ENCODE results near the gene RECQL.

Gene RECQL

DNA sequence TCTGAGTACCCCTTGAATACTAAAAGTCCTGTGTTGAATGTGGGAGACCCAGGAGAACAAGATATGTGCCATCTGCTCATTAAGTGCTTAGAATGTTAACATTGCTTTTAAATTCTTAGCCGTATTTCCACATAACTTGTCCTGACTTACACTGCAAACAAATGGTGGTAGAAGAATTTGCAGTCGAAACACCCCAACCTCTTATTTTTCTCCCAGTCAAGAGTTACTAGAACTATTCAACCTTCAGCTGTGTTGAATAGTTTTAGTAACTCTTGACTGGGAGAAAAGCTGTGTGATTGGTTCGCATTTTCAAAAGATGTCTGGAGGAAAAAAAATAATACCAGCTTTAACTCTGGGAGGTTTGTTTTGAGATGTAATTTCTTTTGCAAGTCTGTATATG, 17.0 kb upstream of the RECQL start:
- H3K79me2 ChIP-seq (ENCODE audit: insufficient read depth, low read depth): no peaks in the 10 kb centered on the region
- H4K20me1 ChIP-seq (ENCODE audit: insufficient read depth): no peaks in the 10 kb centered on the region
- H3K4me2 ChIP-seq: no peak overlapping the region
- TF ChIP-seq, protein P1, sequence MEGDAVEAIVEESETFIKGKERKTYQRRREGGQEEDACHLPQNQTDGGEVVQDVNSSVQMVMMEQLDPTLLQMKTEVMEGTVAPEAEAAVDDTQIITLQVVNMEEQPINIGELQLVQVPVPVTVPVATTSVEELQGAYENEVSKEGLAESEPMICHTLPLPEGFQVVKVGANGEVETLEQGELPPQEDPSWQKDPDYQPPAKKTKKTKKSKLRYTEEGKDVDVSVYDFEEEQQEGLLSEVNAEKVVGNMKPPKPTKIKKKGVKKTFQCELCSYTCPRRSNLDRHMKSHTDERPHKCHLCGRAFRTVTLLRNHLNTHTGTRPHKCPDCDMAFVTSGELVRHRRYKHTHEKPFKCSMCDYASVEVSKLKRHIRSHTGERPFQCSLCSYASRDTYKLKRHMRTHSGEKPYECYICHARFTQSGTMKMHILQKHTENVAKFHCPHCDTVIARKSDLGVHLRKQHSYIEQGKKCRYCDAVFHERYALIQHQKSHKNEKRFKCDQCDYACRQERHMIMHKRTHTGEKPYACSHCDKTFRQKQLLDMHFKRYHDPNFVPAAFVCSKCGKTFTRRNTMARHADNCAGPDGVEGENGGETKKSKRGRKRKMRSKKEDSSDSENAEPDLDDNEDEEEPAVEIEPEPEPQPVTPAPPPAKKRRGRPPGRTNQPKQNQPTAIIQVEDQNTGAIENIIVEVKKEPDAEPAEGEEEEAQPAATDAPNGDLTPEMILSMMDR (conservative IDR thresholded peaks at IDR 0.05; ENCODE audit: low read depth, low read length): no peak
- no peaks in the 10 kb centered on the region for H3K36me3 ChIP-seq (ENCODE audit: insufficient read depth)
- no peak overlapping the region for H2AFZ ChIP-seq (ENCODE audit: low read depth)
- H3K4me1 ChIP-seq (ENCODE audit: low read depth, poor library complexity, severe bottlenecking): no peaks in the 10 kb centered on the region
- H3K4me3 ChIP-seq (IDR thresholded peaks at IDR 0.05; ENCODE audit: insufficient read depth, low read depth, low read length): no peak overlapping the region
- H3K27ac ChIP-seq: no peak overlapping the region
- H3K27me3 ChIP-seq (ENCODE audit: insufficient read depth, low read depth): no peaks in the 10 kb centered on the region
- H3K9ac ChIP-seq: no peak overlapping the region

DNA sequence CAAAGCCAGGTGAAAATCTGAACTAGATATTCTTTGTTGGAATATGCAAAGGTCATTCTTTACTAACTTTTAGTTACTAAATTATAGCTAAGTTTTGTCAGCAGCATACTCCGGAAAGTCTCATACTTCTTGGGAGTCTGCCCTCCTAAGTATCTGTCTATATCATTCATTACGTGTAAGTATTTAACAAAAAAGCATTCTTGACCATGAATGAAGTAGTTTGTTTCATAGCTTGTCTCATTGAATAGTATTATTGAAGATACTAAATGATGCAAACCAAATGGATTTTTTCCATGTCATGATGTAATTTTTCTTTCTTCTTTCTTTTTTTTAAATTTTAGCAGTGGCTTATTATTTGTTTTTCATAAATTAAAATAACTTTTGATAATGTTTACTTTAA, 14.8 kb upstream of the RECQL start:
- Histone ChIP-seq H3K27ac (no peak overlapping the region), H2AFZ (ENCODE audit: low read depth) (no peak overlapping the region), H3K4me1 (ENCODE audit: low read depth, poor library complexity, severe bottlenecking) (no peaks in the 10 kb centered on the region), H3K27me3 (ENCODE audit: insufficient read depth, low read depth) (no peaks in the 10 kb centered on the region), H3K79me2 (ENCODE audit: insufficient read depth, low read depth) (no peaks in the 10 kb centered on the region), H3K9ac (no peak overlapping the region), H3K36me3 (ENCODE audit: insufficient read depth) (no peaks in the 10 kb centered on the region), H4K20me1 (ENCODE audit: insufficient read depth) (no peaks in the 10 kb centered on the region), H3K4me3 (IDR thresholded peaks at IDR 0.05; ENCODE audit: insufficient read depth, low read depth, low read length) (no peak overlapping the region), H3K4me2 (no peak overlapping the region)
- TF ChIP-seq, protein P1 (conservative IDR thresholded peaks at IDR 0.05; ENCODE audit: low read depth, low read length): no peak

DNA sequence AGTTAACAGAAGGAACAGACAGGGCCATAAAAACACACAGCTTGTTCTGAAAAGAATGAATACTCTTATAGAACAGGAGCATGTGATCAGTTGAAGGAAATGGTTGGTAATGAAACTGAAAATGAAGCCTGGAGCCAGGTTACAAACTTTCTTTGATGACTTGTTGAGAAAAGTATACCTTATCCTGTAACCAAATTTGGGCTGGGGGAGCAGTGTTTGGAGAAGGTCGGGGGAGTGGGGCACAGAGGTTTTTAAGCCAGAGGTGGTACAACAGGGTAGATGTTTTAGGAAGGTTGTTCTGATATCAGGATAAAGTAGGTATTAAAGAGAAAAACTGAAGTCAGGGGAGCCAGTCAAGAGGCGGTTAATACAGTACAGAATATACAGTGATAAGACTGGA, 8.3 kb upstream of the RECQL start:
- H3K4me2 ChIP-seq: peak overlapping the region; percentile 21; the same call in 1 of the 2 replicates
- no peak overlapping the region for H2AFZ ChIP-seq (ENCODE audit: low read depth)
- H3K27me3 ChIP-seq (ENCODE audit: insufficient read depth, low read depth): no peaks in the 10 kb centered on the region
- no peaks in the 10 kb centered on the region for H4K20me1 ChIP-seq (ENCODE audit: insufficient read depth)
- no peak overlapping the region for H3K27ac ChIP-seq
- no peaks in the 10 kb centered on the region for H3K36me3 ChIP-seq (ENCODE audit: insufficient read depth)
- H3K4me3 ChIP-seq (IDR thresholded peaks at IDR 0.05; ENCODE audit: insufficient read depth, low read depth, low read length): no peak overlapping the region
- peaks cover 25% of the 10 kb centered on the region for H3K4me1 ChIP-seq (ENCODE audit: low read depth, poor library complexity, severe bottlenecking)
- H3K9ac ChIP-seq: no peak overlapping the region
- peaks cover 17% of the 10 kb centered on the region; the same call in 1 of the 2 replicates for H3K79me2 ChIP-seq (ENCODE audit: insufficient read depth, low read depth)
- TF ChIP-seq, protein P1 (conservative IDR thresholded peaks at IDR 0.05; ENCODE audit: low read depth, low read length): no peak

DNA sequence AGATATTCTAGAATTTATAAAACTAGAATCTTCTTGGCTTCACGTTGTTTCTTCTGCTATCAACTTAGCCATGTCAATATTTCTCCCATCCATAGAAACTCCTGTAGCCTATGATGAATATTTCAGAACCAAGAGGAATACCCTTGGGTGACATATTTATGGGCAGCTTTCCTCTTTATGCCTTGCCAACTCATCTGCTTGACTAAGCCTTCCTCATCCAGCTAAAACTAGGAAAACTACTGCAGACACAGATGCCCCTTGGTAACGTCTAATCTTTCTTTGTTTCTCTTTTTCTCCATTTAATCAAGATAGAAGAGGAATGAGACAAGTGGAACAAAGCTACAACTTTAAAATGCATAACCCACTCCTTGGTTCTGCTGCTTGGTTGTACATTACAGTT, 6.4 kb upstream of the RECQL start:
- no peaks in the 10 kb centered on the region for H3K36me3 ChIP-seq (ENCODE audit: insufficient read depth)
- H3K4me1 ChIP-seq (ENCODE audit: low read depth, poor library complexity, severe bottlenecking): peaks cover 35% of the 10 kb centered on the region
- no peak overlapping the region for H2AFZ ChIP-seq (ENCODE audit: low read depth)
- H3K4me2 ChIP-seq: no peak overlapping the region
- H4K20me1 ChIP-seq (ENCODE audit: insufficient read depth): no peaks in the 10 kb centered on the region
- no peak overlapping the region for H3K27ac ChIP-seq
- TF ChIP-seq, protein P1 (conservative IDR thresholded peaks at IDR 0.05; ENCODE audit: low read depth, low read length): no peak
- H3K27me3 ChIP-seq (ENCODE audit: insufficient read depth, low read depth): no peaks in the 10 kb centered on the region
- no peak overlapping the region for H3K9ac ChIP-seq
- peaks cover 36% of the 10 kb centered on the region for H3K79me2 ChIP-seq (ENCODE audit: insufficient read depth, low read depth)
- no peak overlapping the region for H3K4me3 ChIP-seq (IDR thresholded peaks at IDR 0.05; ENCODE audit: insufficient read depth, low read depth, low read length)
